Endothelial cell (in vitro differentiated cells): ENCODE data around the gene TROAP. TPM values are rescaled to one million over a fixed set of nuclear protein-coding genes. Genes with fewer than 3 reads are reported as not detected.
"Not testable (repeated sequence)": the region's sequence is repeated elsewhere in the genome, so short reads cannot be mapped to it uniquely, and the experiment has no call there.

Experiments
- DNase-seq: peaks from one replicate; pipeline ENCODE4 v3.0.0; 2021; ENCODE audit warnings: low spot score
- H3K27ac Mint-ChIP-seq: one replicate; pipeline ENCODE4 v1.8.0; 2021; ENCODE audit warnings: mixed read lengths, inconsistent platforms; ENCODE audit not compliant: unreplicated experiment
- H3K27me3 Mint-ChIP-seq: one replicate; pipeline ENCODE4 v1.8.0; 2021; ENCODE audit warnings: mild to moderate bottlenecking, moderate library complexity, mixed read lengths, inconsistent platforms; ENCODE audit not compliant: unreplicated experiment
- H3K36me3 Mint-ChIP-seq: one replicate; pipeline ENCODE4 v1.8.0; 2021; ENCODE audit warnings: mild to moderate bottlenecking, low read depth, mixed read lengths, inconsistent platforms; ENCODE audit not compliant: unreplicated experiment
- H3K4me1 Mint-ChIP-seq: one replicate; pipeline ENCODE4 v1.8.0; 2021; ENCODE audit warnings: mild to moderate bottlenecking, mixed read lengths, inconsistent platforms; ENCODE audit not compliant: unreplicated experiment
- H3K4me3 Mint-ChIP-seq: one replicate; pipeline ENCODE4 v1.8.0; 2021; ENCODE audit warnings: mild to moderate bottlenecking, mixed read lengths, inconsistent platforms; ENCODE audit not compliant: unreplicated experiment
- H3K9me3 Mint-ChIP-seq: one replicate; pipeline ENCODE4 v1.8.0; 2021; ENCODE audit warnings: mixed read lengths, inconsistent platforms; ENCODE audit not compliant: unreplicated experiment
- CTCF ChIP-seq: fragments of 200-600 bp; sonication (generic); IDR thresholded peaks from one replicate; pipeline ENCODE4 v1.5.0; 2021; ENCODE audit warnings: antibody characterized with exemption; ENCODE audit not compliant: unreplicated experiment
- total RNA-seq: library from RNA; stranded (reverse); fragmentation: NEBNext Ultra II Directional; extraction: Animal tissue kit (Norgen Biotek cat#: 25700); gene quantifications from one replicate; pipeline ENCODE4 v1.2.1, GENCODE V29; 2021; ENCODE audit not compliant: unreplicated experiment

Gene TROAP
- total RNA-seq, 1 donor from 2014 or later = 12.4 TPM

GRCh38 chr12:49370539-49370938 is 47.5 kb downstream of the TROAP start:
- Mint-ChIP-seq H3K36me3 (peaks cover 9% of the 10 kb centered on the region), H3K4me3 (no peak overlapping the region), H3K9me3 (no peaks in the 10 kb centered on the region), H3K27ac (no peak overlapping the region), H3K4me1 (peaks cover 31% of the 10 kb centered on the region), H3K27me3 (peaks cover 6% of the 10 kb centered on the region)
- DNase-seq = no peak
- TF ChIP-seq CTCF = no peak

DNA sequence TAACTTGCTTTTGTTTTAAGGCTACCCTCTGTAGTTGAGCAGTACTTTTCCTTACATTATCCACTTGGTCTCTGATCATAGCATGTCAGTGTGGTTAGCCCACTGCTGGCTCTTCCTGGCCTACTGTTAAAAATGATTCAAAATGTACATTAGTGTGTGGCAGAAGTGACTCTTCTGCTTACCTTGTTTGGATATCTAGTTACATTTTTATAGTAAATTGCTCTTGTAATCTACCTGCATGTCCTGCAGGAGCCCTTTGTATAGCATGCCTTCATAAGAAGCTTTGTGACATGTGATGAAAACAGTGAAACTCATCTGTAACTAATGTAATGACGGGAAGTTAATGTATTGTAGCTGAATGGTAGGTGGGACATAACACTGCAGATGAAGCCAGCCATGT is 52.4 kb downstream of the TROAP start:
- Mint-ChIP-seq H3K9me3 (no peaks in the 10 kb centered on the region), H3K4me1 (peaks cover 8% of the 10 kb centered on the region), H3K4me3 (no peak overlapping the region), H3K27me3 (no peaks in the 10 kb centered on the region), H3K27ac (no peak overlapping the region), H3K36me3 (peaks cover 13% of the 10 kb centered on the region)
- DNase-seq = no peak
- no peak for TF ChIP-seq CTCF

DNA sequence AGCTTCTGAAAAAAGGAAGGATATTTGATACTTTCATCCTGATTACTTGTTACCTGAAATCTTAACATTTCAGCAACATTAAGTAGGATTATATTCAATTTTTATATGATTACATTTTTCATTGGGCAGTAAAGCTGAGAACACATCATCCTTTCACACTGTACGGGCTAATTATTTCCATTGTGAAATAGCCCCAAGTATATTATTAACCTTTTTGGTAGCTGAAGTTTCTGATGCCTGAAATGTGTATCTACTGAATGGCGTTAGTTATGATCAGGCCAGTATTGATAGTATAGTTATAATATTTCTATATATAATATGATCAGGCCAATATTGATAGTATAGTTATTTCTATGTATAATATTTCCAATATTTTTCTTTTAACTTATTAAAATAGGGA is 54.3 kb downstream of the TROAP start:
- H3K27ac Mint-ChIP-seq = no peak overlapping the region
- peaks cover 2% of the 10 kb centered on the region for H3K4me1 Mint-ChIP-seq
- H3K36me3 Mint-ChIP-seq = peaks cover 7% of the 10 kb centered on the region
- no peak for DNase-seq
- no peaks in the 10 kb centered on the region for H3K27me3 Mint-ChIP-seq
- H3K9me3 Mint-ChIP-seq = no peaks in the 10 kb centered on the region
- H3K4me3 Mint-ChIP-seq = no peak overlapping the region
- no peak for TF ChIP-seq CTCF

- H3K9me3 Mint-ChIP-seq, H3K36me3 Mint-ChIP-seq, H3K27me3 Mint-ChIP-seq, H3K27ac Mint-ChIP-seq, H3K4me1 Mint-ChIP-seq, H3K4me3 Mint-ChIP-seq, DNase-seq: not testable (repeated sequence)
Observed at GRCh38 chr12:49380184-49380583, 57.1 kb downstream of the TROAP start.

Other genes with a start within 250 kb of the TROAP start
- 0.46 TPM for gene DHH, start 228.5 kb upstream of the TROAP start, total RNA-seq
- gene LMBR1L, start 212.4 kb upstream of the TROAP start, total RNA-seq = 175 TPM
- gene TUBA1B, start 191.9 kb upstream of the TROAP start, total RNA-seq = 915 TPM
- gene TUBA1A, start 134.2 kb upstream of the TROAP start, total RNA-seq = 924 TPM
- gene TUBA1C, start 58.2 kb upstream of the TROAP start, total RNA-seq = 129 TPM
- gene PRPH, start 28.1 kb upstream of the TROAP start, total RNA-seq = not detected
- not detected for gene C1QL4, start 13.9 kb downstream of the TROAP start, total RNA-seq
- gene DNAJC22, start 23.6 kb downstream of the TROAP start, total RNA-seq = 1.8 TPM
- 37.3 TPM for gene SPATS2, start 44.2 kb downstream of the TROAP start, total RNA-seq
- 0.15 TPM for gene KCNH3, start 215.8 kb downstream of the TROAP start, total RNA-seq
- gene MCRS1, start 244.9 kb downstream of the TROAP start, total RNA-seq = 60.8 TPM